ENCODE data around the gene LRMDA. TPM values are rescaled to one million over a fixed set of nuclear protein-coding genes. Genes with fewer than 3 reads are reported as not detected.

LRMDA gene
- total RNA-seq, 2 experiments from 2014 or later: not detected

DNA sequence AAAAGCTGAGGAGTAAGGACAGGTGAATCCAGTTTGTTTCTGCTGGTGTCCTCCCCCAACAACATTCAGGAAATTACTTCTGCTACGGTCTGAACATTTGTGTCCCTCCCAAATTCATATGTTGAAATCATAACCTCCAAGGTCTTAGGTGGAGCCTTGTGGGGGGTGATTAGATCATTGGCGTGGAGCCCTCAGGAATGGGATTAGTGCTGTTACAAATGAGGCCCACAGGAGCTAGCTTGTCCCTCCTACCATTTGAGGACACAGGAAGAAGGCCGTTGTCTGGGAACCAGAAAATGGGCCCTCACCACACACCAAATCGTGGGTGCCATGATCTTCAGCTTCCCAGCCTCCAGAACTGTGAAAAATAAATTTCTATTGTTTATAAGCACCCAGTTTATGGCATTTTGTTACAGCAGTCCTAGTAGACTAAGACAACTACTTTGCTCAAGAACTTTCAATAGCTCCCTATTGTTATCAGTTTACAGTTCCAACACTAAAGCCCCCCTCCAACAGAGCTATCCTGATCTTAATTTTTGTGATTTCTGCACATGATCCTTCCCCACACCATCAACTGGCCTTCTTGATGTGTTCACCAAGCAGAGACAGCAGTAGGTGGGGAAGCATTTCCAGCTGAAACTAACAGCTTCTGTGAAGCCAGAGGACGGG is 2.1 kb upstream of the LRMDA start:
- Mint-ChIP-seq H3K27ac (no peak overlapping the region), H3K9me3 (no peaks in the 10 kb centered on the region), H3K4me3 (no peak overlapping the region), H3K27me3 (peaks cover 56% of the 10 kb centered on the region), H3K36me3 (ENCODE audit: low read depth) (no peaks in the 10 kb centered on the region), H3K4me1 (ENCODE audit: low read depth) (peaks cover 7% of the 10 kb centered on the region)
- peaks cover 3% of the 10 kb centered on the region for H3K4me1 ChIP-seq (ENCODE audit: insufficient read depth, low read length)
- H3K36me3 ChIP-seq (ENCODE audit: insufficient read depth, low read length): no peaks in the 10 kb centered on the region
- intact Hi-C loops (cut with DNase I, micrococcal nuclease): no loop called here
- DNase-seq (no peak), ATAC-seq (ENCODE audit: poor library complexity) (no peak)
- TF ChIP-seq, protein P1, sequence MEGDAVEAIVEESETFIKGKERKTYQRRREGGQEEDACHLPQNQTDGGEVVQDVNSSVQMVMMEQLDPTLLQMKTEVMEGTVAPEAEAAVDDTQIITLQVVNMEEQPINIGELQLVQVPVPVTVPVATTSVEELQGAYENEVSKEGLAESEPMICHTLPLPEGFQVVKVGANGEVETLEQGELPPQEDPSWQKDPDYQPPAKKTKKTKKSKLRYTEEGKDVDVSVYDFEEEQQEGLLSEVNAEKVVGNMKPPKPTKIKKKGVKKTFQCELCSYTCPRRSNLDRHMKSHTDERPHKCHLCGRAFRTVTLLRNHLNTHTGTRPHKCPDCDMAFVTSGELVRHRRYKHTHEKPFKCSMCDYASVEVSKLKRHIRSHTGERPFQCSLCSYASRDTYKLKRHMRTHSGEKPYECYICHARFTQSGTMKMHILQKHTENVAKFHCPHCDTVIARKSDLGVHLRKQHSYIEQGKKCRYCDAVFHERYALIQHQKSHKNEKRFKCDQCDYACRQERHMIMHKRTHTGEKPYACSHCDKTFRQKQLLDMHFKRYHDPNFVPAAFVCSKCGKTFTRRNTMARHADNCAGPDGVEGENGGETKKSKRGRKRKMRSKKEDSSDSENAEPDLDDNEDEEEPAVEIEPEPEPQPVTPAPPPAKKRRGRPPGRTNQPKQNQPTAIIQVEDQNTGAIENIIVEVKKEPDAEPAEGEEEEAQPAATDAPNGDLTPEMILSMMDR (IDR thresholded peaks at IDR 0.05): no peak
- ChIA-PET CTCF (no interaction called here), POLR2A (no interaction called here)
- peaks cover 40% of the 10 kb centered on the region in 2 experiments for H3K27me3 ChIP-seq (ENCODE audit: control insufficient read depth in 1 of 2, insufficient read depth in 2 of 2, low read length in 2 of 2)
- H3K27ac ChIP-seq (ENCODE audit: low read depth in 1 of 2, low read length in 2 of 2): no peak overlapping the region
- no peaks in the 10 kb centered on the region for H3K9me3 ChIP-seq (ENCODE audit: control insufficient read depth in 1 of 2, insufficient read depth in 1 of 2, low read length in 2 of 2)
- H3K4me3 ChIP-seq (ENCODE audit: low read length): no peak overlapping the region

DNA sequence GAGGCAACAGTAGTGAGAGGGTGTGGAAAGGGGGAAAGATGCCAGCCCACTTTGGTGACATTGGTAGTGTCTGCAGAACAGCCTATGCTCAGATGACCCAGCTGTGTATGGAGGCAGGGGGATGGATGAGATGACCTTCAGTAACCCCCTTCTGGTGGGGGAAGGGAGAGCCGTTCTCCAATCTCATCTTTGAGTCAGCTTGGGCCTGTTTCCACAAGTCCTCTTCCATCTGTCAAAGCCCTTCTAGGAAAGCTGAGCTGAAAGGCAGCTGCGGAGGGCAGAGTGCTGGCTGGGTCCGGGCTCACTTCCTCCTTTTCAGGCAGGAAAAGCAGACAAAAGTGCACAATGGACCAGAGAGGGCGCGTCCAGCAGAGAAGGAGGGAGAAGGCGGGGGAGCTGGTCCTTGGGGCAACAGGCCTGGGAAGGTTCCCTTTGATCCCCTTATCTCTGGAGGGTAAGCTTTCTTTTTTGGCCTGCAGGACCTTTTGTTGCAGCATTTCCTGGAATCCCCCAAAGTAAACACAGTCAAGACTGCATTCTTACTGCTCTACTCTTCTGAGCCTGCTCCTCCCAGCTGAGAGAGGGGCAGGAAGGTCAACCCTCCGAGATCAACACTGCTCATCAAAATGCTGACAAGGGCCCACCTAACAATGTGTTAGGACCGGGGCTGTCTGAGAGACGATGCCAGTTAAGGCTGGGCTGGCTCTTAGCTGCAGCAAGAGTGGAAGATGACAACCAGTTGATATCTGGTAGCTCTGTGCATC is 1.2 kb upstream of the LRMDA start:
- peak in 2 of 14 experiments; percentile 40 to 44 for DNase-seq
- Mint-ChIP-seq H3K4me3 (no peak overlapping the region), H3K4me1 (ENCODE audit: low read depth) (peaks cover 7% of the 10 kb centered on the region), H3K36me3 (ENCODE audit: low read depth) (no peaks in the 10 kb centered on the region), H3K9me3 (no peaks in the 10 kb centered on the region), H3K27me3 (peaks cover 62% of the 10 kb centered on the region), H3K27ac (no peak overlapping the region)
- CTCF ChIA-PET: no interaction called here
- no peak for ATAC-seq (ENCODE audit: poor library complexity)
- POLR2A ChIA-PET: no interaction called here
- intact Hi-C loops (cut with DNase I, micrococcal nuclease): no loop called here
- H3K4me3 ChIP-seq (ENCODE audit: low read length): no peak overlapping the region
- H3K36me3 ChIP-seq (ENCODE audit: insufficient read depth, low read length): no peaks in the 10 kb centered on the region
- TF ChIP-seq, protein P1 (IDR thresholded peaks at IDR 0.05): no peak
- H3K4me1 ChIP-seq (ENCODE audit: insufficient read depth, low read length): peaks cover 3% of the 10 kb centered on the region
- no peak overlapping the region for H3K27ac ChIP-seq (ENCODE audit: low read depth in 1 of 2, low read length in 2 of 2)
- peaks cover 40 to 42% of the 10 kb centered on the region in 2 experiments for H3K27me3 ChIP-seq (ENCODE audit: control insufficient read depth in 1 of 2, insufficient read depth in 2 of 2, low read length in 2 of 2)
- no peaks in the 10 kb centered on the region for H3K9me3 ChIP-seq (ENCODE audit: control insufficient read depth in 1 of 2, insufficient read depth in 1 of 2, low read length in 2 of 2)

DNA sequence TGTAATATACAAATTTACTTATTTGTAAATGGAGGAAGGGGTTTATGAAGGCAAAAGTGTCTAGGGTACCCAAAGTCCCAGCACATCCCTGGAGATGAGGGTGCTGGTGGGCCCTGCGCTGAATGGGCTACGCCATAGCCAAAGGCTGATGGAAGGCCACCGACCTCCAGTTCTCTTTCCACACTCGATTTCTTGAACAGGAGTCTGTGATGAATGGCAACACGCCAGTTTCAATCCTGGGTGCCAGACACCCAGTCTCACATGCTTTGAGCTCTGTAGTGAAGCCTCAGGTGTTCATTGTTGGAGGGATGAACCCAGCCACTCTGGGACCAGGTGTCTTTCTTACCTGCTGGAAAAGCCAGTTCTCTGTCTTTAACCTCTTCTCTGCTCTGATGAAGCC is 752 bp downstream of the LRMDA start:
- H3K36me3 Mint-ChIP-seq (ENCODE audit: low read depth): no peaks in the 10 kb centered on the region
- H3K9me3 ChIP-seq (ENCODE audit: control insufficient read depth in 1 of 2, insufficient read depth in 1 of 2, low read length in 2 of 2): no peaks in the 10 kb centered on the region
- no peak overlapping the region for H3K27ac Mint-ChIP-seq
- peaks cover 73% of the 10 kb centered on the region for H3K27me3 Mint-ChIP-seq
- H3K4me3 Mint-ChIP-seq: no peak overlapping the region
- peaks cover 3% of the 10 kb centered on the region for H3K4me1 ChIP-seq (ENCODE audit: insufficient read depth, low read length)
- peaks cover 7% of the 10 kb centered on the region for H3K4me1 Mint-ChIP-seq (ENCODE audit: low read depth)
- H3K27me3 ChIP-seq (ENCODE audit: control insufficient read depth in 1 of 2, insufficient read depth in 2 of 2, low read length in 2 of 2): peaks cover 40 to 50% of the 10 kb centered on the region in 2 experiments
- DNase-seq: no peak
- TF ChIP-seq, protein P1 (IDR thresholded peaks at IDR 0.05): no peak
- H3K9me3 Mint-ChIP-seq: no peaks in the 10 kb centered on the region
- CTCF ChIA-PET: no interaction called here
- intact Hi-C loops (cut with DNase I, micrococcal nuclease): no loop called here
- no peaks in the 10 kb centered on the region for H3K36me3 ChIP-seq (ENCODE audit: insufficient read depth, low read length)
- H3K4me3 ChIP-seq (ENCODE audit: low read length): no peak overlapping the region
- POLR2A ChIA-PET: no interaction called here
- no peak for ATAC-seq (ENCODE audit: poor library complexity)
- no peak overlapping the region for H3K27ac ChIP-seq (ENCODE audit: low read depth in 1 of 2, low read length in 2 of 2)
